Jurkat, Clone E6-1 (cell line): ENCODE measurements around the gene DPYD.

Experiments used
- DNase-seq: peaks from one replicate; pipeline ENCODE4 v3.0.0-alpha.2; 2011; ENCODE audit warnings: low read depth, low spot score
- H3K4me3 ChIP-seq: 2 replicates; pipeline ENCODE4 v1.5.1; 2011; ENCODE audit warnings: mild to moderate bottlenecking, low read length, control low read depth, moderate library complexity

The DPYD gene

GRCh38 chr1:97806326-97806725, 114.5 kb downstream of the DPYD start:
- no peak overlapping the region for H3K4me3 ChIP-seq
- DNase-seq: no peak

DNA sequence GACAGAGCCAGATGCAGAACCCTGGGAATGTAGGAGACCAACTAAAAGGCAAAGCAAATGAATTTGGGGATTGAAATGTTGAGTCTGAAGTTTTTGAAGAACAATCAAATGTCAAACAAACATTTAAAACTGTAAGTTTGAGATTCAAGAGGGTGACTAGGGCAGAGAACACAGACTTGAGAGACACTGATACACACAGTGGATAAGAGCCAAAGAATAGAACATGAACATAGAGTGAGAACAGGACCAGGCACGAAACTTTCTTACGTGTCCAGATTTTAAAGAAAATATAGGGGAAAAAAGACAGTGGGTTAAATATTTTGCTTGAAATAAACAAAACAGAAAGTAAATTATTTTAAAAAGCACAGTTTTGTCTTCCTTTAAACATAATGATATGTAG, 115.7 kb downstream of the DPYD start:
- DNase-seq: no peak
- no peak overlapping the region for H3K4me3 ChIP-seq

DNA sequence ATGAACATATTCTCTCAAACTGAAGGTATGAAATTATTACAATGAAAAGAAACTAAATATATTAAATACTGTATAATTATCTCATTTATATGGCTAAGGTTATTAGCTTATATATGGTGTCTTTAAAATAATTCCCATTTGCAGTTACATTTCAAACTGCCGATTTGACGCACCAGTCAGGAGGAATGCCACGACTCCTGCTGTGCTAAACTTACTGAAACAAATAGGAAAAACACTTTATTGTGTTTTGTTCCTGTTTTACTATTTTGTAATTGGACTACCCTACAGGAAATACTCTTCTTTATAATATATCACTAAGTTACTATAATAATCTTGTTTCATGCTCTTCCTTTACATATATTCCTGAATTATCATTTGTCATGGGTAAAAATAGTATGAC, 117.8 kb downstream of the DPYD start:
- no peak for DNase-seq
- no peak overlapping the region for H3K4me3 ChIP-seq

DNA sequence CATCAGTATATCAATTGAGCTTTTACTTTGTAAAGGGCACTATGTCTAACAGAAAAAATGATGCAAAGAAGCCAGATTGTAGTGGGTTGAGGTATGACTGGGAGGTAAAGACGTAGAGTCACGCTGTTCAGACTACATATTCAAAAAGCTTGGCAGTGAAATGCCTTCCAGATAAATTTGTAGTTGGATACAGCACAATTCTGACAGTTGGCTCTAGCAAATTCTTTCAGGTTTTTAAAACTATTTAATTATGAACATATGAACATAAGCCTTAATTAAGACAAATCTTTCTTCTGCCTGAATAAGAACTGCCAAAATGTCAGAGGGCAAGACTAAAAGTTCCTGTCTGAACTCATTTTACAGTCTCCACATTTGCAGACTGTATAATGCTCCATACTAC, 118.8 kb downstream of the DPYD start:
- DNase-seq: no peak
- H3K4me3 ChIP-seq: no peak overlapping the region

DNA sequence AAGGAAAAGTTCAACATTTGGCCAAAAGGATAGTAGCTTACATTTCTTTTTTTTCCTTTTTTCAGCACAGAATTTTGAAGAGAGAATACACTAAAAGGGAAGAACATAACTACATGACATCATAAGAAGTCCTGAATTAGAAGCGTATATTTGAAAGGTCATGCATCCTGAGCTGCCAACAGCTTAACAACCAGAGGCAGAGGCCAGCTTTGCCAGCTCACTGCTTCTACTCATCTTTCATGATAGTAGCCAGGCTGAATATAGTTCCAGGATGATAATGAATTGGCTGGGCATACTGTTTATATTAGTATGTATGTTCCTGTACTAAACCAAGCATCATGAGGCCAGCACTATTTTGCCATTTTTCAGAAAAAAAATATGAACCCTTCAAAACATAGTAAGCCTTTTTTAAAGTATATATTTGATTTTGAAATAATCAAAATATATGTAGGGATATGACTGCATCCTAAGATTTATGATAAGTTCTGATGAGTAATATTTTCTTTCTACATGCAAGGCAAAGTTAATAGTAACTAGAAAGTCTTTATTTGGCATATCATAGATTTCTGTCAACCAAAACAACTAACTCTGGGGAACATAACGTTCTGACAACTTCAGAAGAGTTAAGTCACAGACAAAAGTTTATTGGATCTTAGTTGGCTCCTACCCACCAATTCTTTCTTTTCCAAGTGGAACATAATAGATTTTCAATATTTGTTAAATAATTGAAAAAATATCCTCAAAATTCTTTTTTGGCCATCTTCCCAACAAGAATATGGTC, 123.2 kb downstream of the DPYD start:
- no peak for DNase-seq
- H3K4me3 ChIP-seq: no peak overlapping the region

DNA sequence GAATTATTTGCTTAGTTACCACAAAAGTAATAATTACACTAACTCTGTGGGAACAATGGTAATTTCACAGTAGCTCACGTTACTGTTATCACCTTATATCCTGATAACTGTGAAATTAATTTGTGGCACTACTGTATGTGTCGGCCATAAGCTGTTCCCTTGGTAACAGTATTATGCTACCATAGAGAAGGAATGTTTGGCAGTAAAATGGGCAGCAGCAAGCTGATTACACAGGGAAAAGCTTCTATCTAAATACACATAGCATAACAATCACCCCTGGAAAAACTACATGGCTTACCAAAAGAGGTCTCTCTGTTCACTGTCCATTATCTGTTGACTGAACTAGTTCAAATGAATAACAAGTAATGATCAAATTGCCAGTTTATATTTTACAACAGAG, 124.1 kb downstream of the DPYD start:
- no peak for DNase-seq

DNA sequence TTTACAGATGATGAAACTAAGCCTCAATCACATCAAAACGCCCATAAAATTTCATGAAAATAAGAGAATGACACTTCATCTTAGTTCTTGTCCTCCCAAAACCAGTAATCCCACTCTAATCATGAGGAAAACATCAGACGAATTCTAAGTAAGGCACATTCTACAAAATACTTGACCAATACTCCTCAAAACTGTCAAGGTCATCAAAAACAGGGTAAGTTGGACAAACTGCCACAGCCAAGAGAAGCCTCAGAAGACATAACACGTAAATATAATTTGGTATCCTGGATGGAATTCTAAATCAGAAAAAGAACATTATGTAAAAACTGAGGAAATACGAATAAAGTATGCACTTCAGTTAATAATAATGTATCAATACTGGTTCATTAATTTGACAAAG, 128.2 kb downstream of the DPYD start:
- DNase-seq: no peak
- no peak overlapping the region for H3K4me3 ChIP-seq

More for the DNA sequence above, 124.1 kb downstream of the DPYD start:
- H3K4me3 ChIP-seq: no peak overlapping the region

GRCh38 chr1:97791251-97791650, 129.6 kb downstream of the DPYD start:
- peak; percentile 47 for DNase-seq
- H3K4me3 ChIP-seq: no peak overlapping the region

DNA sequence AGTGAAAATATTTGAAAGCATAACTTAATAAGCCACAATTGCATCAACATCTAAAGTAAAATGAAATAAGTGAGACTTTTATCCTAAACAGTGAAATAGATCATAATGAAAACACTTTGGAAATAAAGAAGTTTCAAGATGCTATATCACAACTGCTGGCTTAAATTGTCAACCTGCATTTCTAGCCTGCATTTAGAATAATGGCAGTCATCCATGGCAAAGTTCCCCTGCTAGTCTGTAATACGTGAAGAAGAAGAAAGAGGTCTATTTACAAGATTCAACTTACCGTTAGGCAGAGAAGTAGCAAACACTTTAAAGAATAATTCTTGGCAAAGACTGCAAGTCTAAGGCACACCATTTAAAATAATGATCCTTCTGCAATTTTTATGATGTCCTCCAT, 133.6 kb downstream of the DPYD start:
- H3K4me3 ChIP-seq: no peak overlapping the region
- no peak for DNase-seq

DNA sequence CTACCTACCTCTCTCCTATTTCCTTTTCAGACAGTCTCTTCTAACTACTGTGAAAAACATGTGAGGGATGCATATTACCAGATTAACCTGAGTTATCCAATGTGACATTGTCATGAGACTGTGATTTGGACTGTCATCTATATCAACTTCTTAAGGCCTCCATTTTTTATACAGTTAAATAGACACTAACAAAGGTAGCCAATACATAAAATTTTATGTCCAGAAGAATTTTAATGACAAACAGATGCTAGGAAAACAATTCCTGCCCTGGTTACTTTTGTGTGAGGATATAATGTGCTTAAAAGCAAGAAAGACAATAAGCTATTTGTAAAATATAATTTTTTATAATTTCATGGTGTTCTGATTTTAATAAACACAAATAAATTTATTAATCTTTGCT, 136.2 kb downstream of the DPYD start:
- H3K4me3 ChIP-seq: no peak overlapping the region
- DNase-seq: no peak

GRCh38 chr1:97783751-97784150, 137.1 kb downstream of the DPYD start:
- no peak for DNase-seq

DNA sequence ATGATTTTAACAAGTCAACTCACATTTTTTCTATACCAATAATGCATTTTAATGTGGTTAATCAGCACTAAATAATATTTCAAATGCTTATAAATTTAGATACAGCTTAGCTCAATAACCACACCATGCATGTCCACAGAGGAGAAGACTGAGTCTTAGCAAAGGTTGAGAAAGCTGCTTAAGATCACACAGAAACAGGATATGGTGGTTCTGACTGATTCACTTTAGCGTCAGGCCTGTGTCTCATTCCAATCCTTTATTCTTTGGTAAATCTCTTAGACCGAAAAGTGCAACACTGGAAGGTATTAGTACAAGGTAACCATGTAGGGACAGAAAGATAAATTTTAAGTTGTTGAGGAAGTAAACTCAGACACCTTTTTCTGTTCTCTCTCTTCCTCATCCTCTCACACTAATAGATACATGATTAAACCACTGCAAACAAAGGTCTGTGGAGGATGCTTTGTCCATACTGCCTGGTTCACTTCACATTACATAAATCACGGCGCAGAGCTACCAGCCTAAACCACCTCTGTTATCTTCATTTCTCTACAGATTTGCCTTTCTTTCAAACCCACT, 139.0 kb downstream of the DPYD start:
- peak; percentile 23 for DNase-seq
- no peak overlapping the region for H3K4me3 ChIP-seq

More at GRCh38 chr1:97783751-97784150, 137.1 kb downstream of the DPYD start:
- H3K4me3 ChIP-seq: no peak overlapping the region

DNA sequence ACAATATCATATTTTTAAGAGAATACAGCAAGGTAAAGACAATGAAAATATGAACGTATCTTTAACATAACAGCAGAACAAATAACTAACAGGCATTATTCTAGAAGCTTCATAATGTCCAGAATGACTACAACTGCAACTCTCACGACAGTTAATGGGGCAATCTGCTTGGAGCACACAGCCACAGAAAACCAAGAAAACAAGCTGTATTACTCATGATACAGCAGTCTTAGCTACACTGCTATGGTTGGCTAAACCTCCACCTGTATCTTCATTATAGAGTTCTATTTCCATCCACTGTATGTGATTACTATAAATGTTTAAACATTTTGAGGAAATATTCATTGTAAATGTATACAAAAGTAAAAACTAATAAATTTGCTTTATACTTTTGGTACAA, 139.9 kb downstream of the DPYD start:
- no peak overlapping the region for H3K4me3 ChIP-seq
- no peak for DNase-seq

GRCh38 chr1:97778718-97779117, 142.1 kb downstream of the DPYD start:
- no peak overlapping the region for H3K4me3 ChIP-seq
- no peak for DNase-seq

DNA sequence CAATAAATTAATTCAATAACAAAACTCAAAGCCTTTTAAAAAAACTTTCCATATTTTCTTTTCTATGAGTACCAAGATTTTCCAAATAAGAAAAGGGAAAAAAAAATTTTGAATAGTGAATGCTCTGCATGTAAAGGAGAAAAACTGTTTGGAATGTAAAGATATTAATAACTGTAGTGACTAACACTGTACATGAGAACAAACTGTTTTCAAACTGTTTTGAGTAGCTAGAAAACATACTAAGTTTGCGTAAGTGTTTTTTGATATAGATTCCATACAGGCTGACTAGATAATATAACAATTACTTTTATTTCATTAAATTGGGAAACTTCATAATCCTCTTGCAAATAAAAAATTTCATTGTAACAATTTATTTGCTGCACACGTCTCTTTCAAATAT, 150.5 kb downstream of the DPYD start:
- no peak for DNase-seq

GRCh38 chr1:97767381-97767780, 153.5 kb downstream of the DPYD start:
- no peak for DNase-seq
- H3K4me3 ChIP-seq: no peak overlapping the region

More for the DNA sequence above, 150.5 kb downstream of the DPYD start:
- no peak overlapping the region for H3K4me3 ChIP-seq

DNA sequence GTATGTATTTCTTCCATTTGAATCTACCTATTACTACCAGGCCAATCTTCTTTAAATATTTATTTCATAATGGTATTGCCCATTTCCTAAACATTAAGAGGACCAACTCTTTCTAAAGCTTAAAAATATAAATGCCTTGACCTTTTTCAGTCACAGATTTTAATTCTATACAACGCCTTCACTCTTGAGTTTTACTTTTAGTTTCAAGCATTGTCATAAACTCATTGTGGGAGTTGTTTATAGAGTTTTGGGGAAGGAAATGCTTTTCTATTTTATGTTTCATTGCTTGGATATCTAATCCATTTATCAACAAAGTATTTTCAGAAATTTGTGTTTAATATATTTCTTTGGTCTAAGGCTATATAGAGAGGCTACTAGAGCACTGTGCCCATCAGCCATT, 155.8 kb downstream of the DPYD start:
- DNase-seq: no peak
- H3K4me3 ChIP-seq: no peak overlapping the region

DNA sequence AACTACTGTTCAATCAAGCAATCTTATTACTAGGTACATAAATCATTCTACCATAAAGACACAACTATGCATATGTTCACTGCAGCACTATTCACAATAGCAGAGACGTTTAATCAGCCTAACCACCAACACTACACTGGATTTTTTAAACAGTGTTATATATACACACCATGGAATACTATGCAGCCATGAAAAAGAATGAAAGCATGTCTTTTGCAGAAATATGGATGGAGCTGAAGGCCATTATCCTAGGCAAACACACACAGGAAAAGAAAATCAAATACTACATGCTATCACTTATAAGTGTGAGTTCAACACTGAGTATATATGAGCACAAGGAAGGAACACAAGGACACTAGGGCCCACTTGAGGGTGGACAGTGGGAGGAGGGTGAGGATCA, 159.2 kb downstream of the DPYD start:
- no peak for DNase-seq
- H3K4me3 ChIP-seq: no peak overlapping the region

DNA sequence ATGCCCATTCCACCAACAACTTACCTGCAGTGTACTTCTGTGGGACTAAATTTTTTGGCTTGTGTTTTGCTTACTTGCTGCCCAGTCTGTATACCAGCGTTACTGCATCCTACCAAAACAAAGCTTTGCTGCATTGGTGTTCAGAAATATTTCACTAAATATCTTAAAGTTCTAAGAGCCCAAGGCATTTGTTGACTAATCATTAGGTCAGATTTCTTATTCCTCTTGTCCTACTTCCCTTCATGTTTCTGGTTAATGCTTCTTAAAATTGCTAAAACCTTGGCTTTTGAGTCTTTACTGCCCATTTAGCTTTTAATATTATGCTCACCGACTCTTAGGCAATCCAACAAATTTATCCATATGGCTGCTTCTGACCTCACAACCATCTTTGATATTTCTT, 161.8 kb downstream of the DPYD start:
- no peak for DNase-seq
- no peak overlapping the region for H3K4me3 ChIP-seq

DNA sequence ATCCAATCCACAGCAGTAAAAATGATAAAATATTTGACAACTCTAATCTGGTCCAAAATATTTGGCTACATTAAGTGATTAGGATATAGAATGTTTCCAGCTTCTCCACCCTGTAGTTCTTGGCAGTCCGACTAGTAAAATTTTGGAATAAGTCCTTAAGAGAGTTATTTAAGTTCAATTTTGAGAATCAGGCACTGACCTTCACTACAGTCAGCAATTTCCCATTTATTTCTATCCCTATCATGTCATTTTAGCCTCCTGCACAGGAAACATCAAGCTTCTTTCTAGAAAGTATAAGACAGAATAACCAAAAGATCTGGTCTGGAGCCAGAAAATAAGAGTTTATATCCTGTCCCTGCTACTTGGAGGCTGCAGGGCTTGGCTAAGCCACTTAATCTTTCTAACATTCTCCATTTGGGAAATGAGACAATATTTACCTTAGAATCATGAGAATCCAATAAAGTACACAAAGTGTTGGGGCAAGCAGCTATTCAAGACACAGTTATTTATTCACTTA, 162.2 kb downstream of the DPYD start:
- H3K4me3 ChIP-seq: no peak overlapping the region
- DNase-seq: no peak

- DNase-seq: no peak
- H3K4me3 ChIP-seq: no peak overlapping the region
These were observed 174.9 kb downstream of the DPYD start for GRCh38 chr1:97745912-97746311.
